Iris pigment epithelial cell (primary cell): ENCODE measurements around the gene DSCAML1.
A peak's percentile ranks its signal among the peaks of the same experiment; 100 is the strongest.

Experiments used
- DNase-seq: peaks from one replicate; pipeline ENCODE4 v3.0.0-alpha.2; 2011; ENCODE audit warnings: low read depth

Gene DSCAML1

GRCh38 chr11:117639601-117640000, 157.4 kb downstream of the DSCAML1 start:
- DNase-seq, result no peak

GRCh38 chr11:117638911-117639543, 158.0 kb downstream of the DSCAML1 start:
- no peak for DNase-seq

- DNase-seq, result no peak
Observed at GRCh38 chr11:117634756-117635603, 162.0 kb downstream of the DSCAML1 start.

- no peak for DNase-seq
Observed at GRCh38 chr11:117633976-117634755, 162.8 kb downstream of the DSCAML1 start.

- no peak for DNase-seq
Observed at GRCh38 chr11:117633186-117633754, 163.7 kb downstream of the DSCAML1 start.

- no peak for DNase-seq
Observed at GRCh38 chr11:117632306-117632705, 164.7 kb downstream of the DSCAML1 start.

GRCh38 chr11:117631336-117632140, 165.5 kb downstream of the DSCAML1 start:
- no peak for DNase-seq

- DNase-seq, result no peak
Observed at GRCh38 chr11:117629891-117630538, 167.0 kb downstream of the DSCAML1 start.

- no peak for DNase-seq
Observed at GRCh38 chr11:117629146-117629545, 167.9 kb downstream of the DSCAML1 start.

- DNase-seq, result no peak
Observed at GRCh38 chr11:117627259-117627658, 169.8 kb downstream of the DSCAML1 start.

GRCh38 chr11:117626576-117626975, 170.4 kb downstream of the DSCAML1 start:
- no peak for DNase-seq

- DNase-seq, result no peak
Observed at GRCh38 chr11:117625237-117625636, 171.8 kb downstream of the DSCAML1 start.

- no peak for DNase-seq
Observed at GRCh38 chr11:117623831-117624271, 173.2 kb downstream of the DSCAML1 start.

GRCh38 chr11:117621226-117621625, 175.8 kb downstream of the DSCAML1 start:
- peak; percentile 30 for DNase-seq

- DNase-seq, result no peak
Observed at GRCh38 chr11:117620659-117621058, 176.4 kb downstream of the DSCAML1 start.

- no peak for DNase-seq
Observed at GRCh38 chr11:117620086-117620485, 176.9 kb downstream of the DSCAML1 start.

GRCh38 chr11:117619661-117620060, 177.4 kb downstream of the DSCAML1 start:
- DNase-seq, result no peak

- no peak for DNase-seq
Observed at GRCh38 chr11:117618982-117619355, 178.0 kb downstream of the DSCAML1 start.

GRCh38 chr11:117618302-117618981, 178.6 kb downstream of the DSCAML1 start:
- DNase-seq, result no peak

- no peak for DNase-seq
Observed at GRCh38 chr11:117616979-117617378, 180.0 kb downstream of the DSCAML1 start.
